H1 (cell line): Measurements from ENCODE around the gene CSF3R. TPM values are rescaled to one million over a fixed set of nuclear protein-coding genes. Genes with fewer than 3 reads are reported as not detected.

Experiments
- CTCF ChIA-PET: fragments of 300-600 bp; sonication (Branson Sonifier 250); formaldehyde crosslinking; loops from one replicate; lab custom pipeline; 2021; ENCODE audit not compliant: partially characterized antibody; lab: Charles Lee
- POLR2A ChIA-PET: fragments of 300-600 bp; sonication (Branson Sonifier 250); formaldehyde crosslinking; loops from one replicate; lab custom pipeline; 2021; ENCODE audit warnings: inconsistent platforms; ENCODE audit not compliant: partially characterized antibody; lab: Charles Lee
- DNase-seq, 2 experiments: peaks; one replicate each; pipeline versions ENCODE4 v3.0.0 to v3.0.0-alpha.2; 2010 to 2022; ENCODE audit warnings: low spot score in 2 of 2, low read depth in 1 of 2, mixed read lengths in 1 of 2
- FAIRE-seq: peaks from 2 replicates; lab custom pipeline; 2011; peaks lifted over from hg19 to GRCh38; lab: Jason Lieb, UNC
- H2AFZ ChIP-seq: 2 replicates; pipeline ENCODE4 v1.8.1; 2012; ENCODE audit warnings: low read length, inconsistent platforms
- H2AK5ac ChIP-seq: 2 replicates; pipeline ENCODE4 v1.6.1; 2013; ENCODE audit warnings: low read depth, low read length
- H2BK120ac ChIP-seq: replicated peaks from 2 replicates; pipeline ENCODE3; 2013; ENCODE audit warnings: low read depth, low read length, inconsistent platforms
- H2BK12ac ChIP-seq: 2 replicates; pipeline ENCODE4 v1.6.1; 2013; ENCODE audit warnings: low read depth, low read length
- H2BK15ac ChIP-seq: 2 replicates; pipeline ENCODE4 v1.6.1; 2013; ENCODE audit warnings: low read length
- H2BK20ac ChIP-seq: 2 replicates; pipeline ENCODE4 v1.6.1; 2013; ENCODE audit warnings: low read length
- H2BK5ac ChIP-seq: 2 replicates; pipeline ENCODE4 v1.6.1; 2013; ENCODE audit warnings: low read depth, low read length
- H3K14ac ChIP-seq: 2 replicates; pipeline ENCODE4 v1.6.1; 2013; ENCODE audit warnings: inconsistent platforms; ENCODE audit not compliant: insufficient read length
- H3K18ac ChIP-seq: 2 replicates; pipeline ENCODE4 v1.6.1; 2013; ENCODE audit warnings: low read length; ENCODE audit errors: extremely low read depth
- H3K23ac ChIP-seq: 2 replicates; pipeline ENCODE4 v1.6.1; 2013; ENCODE audit warnings: inconsistent platforms; ENCODE audit not compliant: insufficient read length
- H3K23me2 ChIP-seq: 2 replicates; pipeline ENCODE4 v1.6.1; 2013; ENCODE audit warnings: low read depth, low read length
- H3K27ac ChIP-seq: 2 replicates; pipeline ENCODE4 v1.6.1; 2011; ENCODE audit warnings: low read depth, low read length, inconsistent platforms
- H3K27me3 ChIP-seq, 4 experiments: replicated peaks in 1 of 4; 1 replicate in 1 of 4; 2 replicates in 3 of 4; pipeline versions ENCODE4 v1.6.1 to v1.8.1; 2011 to 2013; ENCODE audit warnings: low read length in 3 of 4, mild to moderate bottlenecking in 3 of 4, inconsistent platforms in 2 of 4, mixed read lengths in 2 of 4, moderate library complexity in 1 of 4; ENCODE audit not compliant: control insufficient read depth in 3 of 4, insufficient read depth in 3 of 4; ENCODE audit errors: extremely low read depth in 1 of 4
- H3K36me3 ChIP-seq, 4 experiments: 2 replicates each; pipeline versions ENCODE4 v1.6.1 to v1.8.1; 2011 to 2013; ENCODE audit warnings: mild to moderate bottlenecking in 4 of 4, low read length in 3 of 4, moderate library complexity in 2 of 4, control low read depth in 1 of 4, inconsistent platforms in 1 of 4; ENCODE audit not compliant: insufficient read depth in 4 of 4, control insufficient read depth in 2 of 4
- H3K4ac ChIP-seq: replicated peaks from 2 replicates; pipeline ENCODE3; 2013; ENCODE audit warnings: low read length, low read depth, mixed read lengths, inconsistent platforms; ENCODE audit not compliant: insufficient read length
- H3K4me1 ChIP-seq, 4 experiments: replicated peaks in 1 of 4; 1 replicate in 1 of 4; 2 replicates in 3 of 4; pipeline versions ENCODE4 v1.6.1 to v1.8.1; 2011 to 2013; ENCODE audit warnings: low read length in 3 of 4, inconsistent platforms in 2 of 4, mixed read lengths in 1 of 4; ENCODE audit not compliant: insufficient read depth in 4 of 4, control insufficient read depth in 3 of 4
- H3K4me2 ChIP-seq, 2 experiments: 2 replicates each; pipeline versions ENCODE4 v1.6.1 to v1.8.1; 2011 to 2013; ENCODE audit warnings: low read depth in 2 of 2, low read length in 2 of 2, control low read depth in 1 of 2, inconsistent platforms in 1 of 2, mild to moderate bottlenecking in 1 of 2; ENCODE audit not compliant: insufficient read depth in 1 of 2
- H3K4me3 ChIP-seq, 4 experiments: fragments of 200-600, 300-600 bp in 1 of 4; sonication (generic), shearing (Covaris generic), sonication (Bioruptor Twin) in 1 of 4; 2 replicates each; pipeline versions ENCODE4 v1.5.1 to v1.8.1; 2011 to 2016; ENCODE audit warnings: low read length in 4 of 4, low read depth in 3 of 4, control low read depth in 2 of 4, inconsistent platforms in 2 of 4, mild to moderate bottlenecking in 2 of 4, mixed read lengths in 1 of 4, moderate library complexity in 1 of 4; ENCODE audit not compliant: insufficient read depth in 2 of 4; ENCODE audit errors: extremely low read depth in 1 of 4
- H3K56ac ChIP-seq: replicated peaks from 2 replicates; pipeline ENCODE3; 2013; ENCODE audit warnings: low read depth, mild to moderate bottlenecking, mixed read lengths, low read length, inconsistent platforms; ENCODE audit not compliant: insufficient read length
- H3K79me1 ChIP-seq: 2 replicates; pipeline ENCODE4 v1.6.1; 2013; ENCODE audit warnings: low read depth, low read length, control low read depth
- H3K79me2 ChIP-seq, 2 experiments: 2 replicates each; pipeline versions ENCODE4 v1.6.1 to v1.8.1; 2012 to 2013; ENCODE audit warnings: low read length in 2 of 2, mild to moderate bottlenecking in 2 of 2, inconsistent platforms in 1 of 2; ENCODE audit not compliant: insufficient read depth in 2 of 2, control insufficient read depth in 1 of 2
- H3K9ac ChIP-seq, 4 experiments: replicated peaks in 1 of 4; 1 replicate in 1 of 4; 2 replicates in 3 of 4; pipeline versions ENCODE4 v1.6.1 to v1.8.1; 2011 to 2013; ENCODE audit warnings: low read depth in 3 of 4, low read length in 3 of 4, control low read depth in 2 of 4, mild to moderate bottlenecking in 2 of 4, moderate library complexity in 2 of 4, inconsistent platforms in 1 of 4; ENCODE audit errors: extremely low read depth in 1 of 4
- H3K9me3 ChIP-seq, 2 experiments: 2 replicates each; pipeline versions ENCODE4 v1.6.1 to v1.8.1; 2012 to 2013; ENCODE audit warnings: mild to moderate bottlenecking in 2 of 2, moderate library complexity in 2 of 2, control low read depth in 1 of 2, inconsistent platforms in 1 of 2, low read depth in 1 of 2, low read length in 1 of 2, mixed read lengths in 1 of 2; ENCODE audit not compliant: insufficient read depth in 2 of 2
- H4K20me1 ChIP-seq, 2 experiments: replicated peaks in 1 of 2; 2 replicates each; pipeline versions ENCODE3 to v1.8.1; 2011 to 2013; ENCODE audit warnings: inconsistent platforms in 2 of 2, low read length in 2 of 2, mild to moderate bottlenecking in 1 of 2; ENCODE audit not compliant: insufficient read depth in 2 of 2, control insufficient read depth in 1 of 2
- H4K5ac ChIP-seq: 2 replicates; pipeline ENCODE4 v1.6.1; 2013; ENCODE audit warnings: low read length, low read depth, mixed read lengths, inconsistent platforms; ENCODE audit not compliant: insufficient read length
- H4K8ac ChIP-seq: 2 replicates; pipeline ENCODE4 v1.8.0; 2013; ENCODE audit warnings: mild to moderate bottlenecking, moderate library complexity, low read length, inconsistent platforms; ENCODE audit not compliant: insufficient read depth; ENCODE audit errors: extremely low read depth
- H4K91ac ChIP-seq: replicated peaks from 2 replicates; pipeline ENCODE3; 2013; ENCODE audit warnings: low read length, mixed read lengths, inconsistent platforms; ENCODE audit not compliant: insufficient read length
- FOSL1 ChIP-seq: IDR thresholded peaks from 2 replicates; pipeline ENCODE4 v1.6.1; 2011; ENCODE audit warnings: mild to moderate bottlenecking, low read depth, low read length, moderate library complexity; ENCODE audit not compliant: insufficient read depth
- RFX5 ChIP-seq: IDR thresholded peaks from 2 replicates; pipeline ENCODE4 v1.6.1; 2011; ENCODE audit warnings: low read depth, low read length, improper control_type of control experiment, borderline replicate concordance
- RXRA ChIP-seq: IDR thresholded peaks from 2 replicates; pipeline ENCODE4 v1.6.1; 2011; ENCODE audit warnings: low read depth, mild to moderate bottlenecking, low read length, moderate library complexity; ENCODE audit not compliant: insufficient read depth
- SP1 ChIP-seq: IDR thresholded peaks from 2 replicates; pipeline ENCODE4 v1.6.1; 2011; ENCODE audit warnings: low read depth, low read length
- WGBS, 2 experiments: shearing (Covaris generic) in 1 of 2; methylation state at CpG; one replicate each; pipeline versions ENCODE4 v1.1.6 to v1.1.7; 2013 to 2015; ENCODE audit warnings: low lambda C conversion rate in 2 of 2, mixed read lengths in 2 of 2, inconsistent platforms in 1 of 2, low coverage in 1 of 2, missing lambda C conversion rate in 1 of 2; ENCODE audit not compliant: insufficient replicate concordance in 2 of 2, insufficient coverage in 1 of 2, insufficient read length in 1 of 2; ENCODE audit errors: extremely low coverage in 1 of 2, missing lambda C conversion rate in 1 of 2; 5-methylcytosine and 5-hydroxymethylcytosine counted together
- polyA plus RNA-seq, 7 experiments: library from polyadenylated mRNA; depleted of rRNA in 3 of 7; stranded (reverse) in 5 of 7; unstranded in 2 of 7; fragments of >200 nt in 5 of 7; fragments of 200-250 nt in 2 of 7; gene quantifications; 1 replicate in 5 of 7; 2 replicates in 1 of 7; 4 replicates in 1 of 7; pipeline versions ENCODE4 v1.2.1 to v1.2.3, GENCODE V29; 2011 to 2013; ENCODE audit warnings: missing spikeins in 2 of 7, mixed read lengths in 2 of 7
- total RNA-seq: library from RNA; stranded (reverse); fragmentation: NEBNext Ultra II Directional; extraction: Animal tissue kit (Norgen Biotek cat#: 25700); gene quantifications from 2 replicates; pipeline ENCODE4 v1.2.1, GENCODE V29; 2021

CSF3R gene
- total and polyA plus RNA-seq, 2 of the 8 experiments (the other 6 are each of a cell fraction or from before 2014, with no cell fraction given): not detected

GRCh38 chr1:36493524-36493923, 10.8 kb upstream of the CSF3R start:
- Histone ChIP-seq H2BK20ac (no peak overlapping the region), H3K27ac (no peak overlapping the region), H3K4ac (no peak overlapping the region), H3K18ac (no peak overlapping the region), H3K79me2 (no peaks in the 10 kb centered on the region), H2BK12ac (no peak overlapping the region), H2AK5ac (no peak overlapping the region), H3K9me3 (no peaks in the 10 kb centered on the region), H4K91ac (no peak overlapping the region), H3K36me3 (no peaks in the 10 kb centered on the region), H3K23ac (no peak overlapping the region), H2BK5ac (no peak overlapping the region), H3K79me1 (no peaks in the 10 kb centered on the region), H3K27me3 (no peaks in the 10 kb centered on the region), H3K56ac (no peak overlapping the region), H4K5ac (no peak overlapping the region), H4K20me1 (no peaks in the 10 kb centered on the region), H3K23me2 (peaks cover 6% of the 10 kb centered on the region; the same call in 1 of the 2 replicates), H2BK15ac (no peak overlapping the region), H2AFZ (no peak overlapping the region), H4K8ac (no peak overlapping the region), H3K14ac (no peak overlapping the region), H2BK120ac (no peak overlapping the region), H3K9ac (no peak overlapping the region), H3K4me2 (no peak overlapping the region), H3K4me3 (no peak overlapping the region), H3K4me1 (no peaks in the 10 kb centered on the region)
- DNase-seq (no peak), FAIRE-seq (no peak)
- TF ChIP-seq RXRA (no peak), RFX5 (no peak), SP1 (no peak), FOSL1 (no peak)
- WGBS, 2 experiments: 91 to 100% methylated on average over 2 to 9 of the region's 9 CpGs
- ChIA-PET CTCF (interaction anchor here (1.1 to 1.9 kb wide), 2 partner anchors 19 to 23 kb away, joined by 3 to 4 read pairs; no protein-coding TSS in a partner anchor), POLR2A (no interaction called here)
